ENCODE results near the gene ILKAP.

ILKAP gene

GRCh38 chr2:238133499-238134392 lies 69.7 kb downstream of the ILKAP start:
- DNase-seq, result no peak

- no peak for DNase-seq
Observed at GRCh38 chr2:238132463-238133450, 70.7 kb downstream of the ILKAP start.

GRCh38 chr2:238131761-238132462 lies 71.6 kb downstream of the ILKAP start:
- DNase-seq, result no peak

GRCh38 chr2:238130696-238131628 lies 72.5 kb downstream of the ILKAP start:
- no peak for DNase-seq

- DNase-seq, result no peak
Observed at GRCh38 chr2:238130111-238130695, 73.3 kb downstream of the ILKAP start.

- DNase-seq, result no peak
Observed at GRCh38 chr2:238129166-238130010, 74.1 kb downstream of the ILKAP start.

- no peak for DNase-seq
Observed at GRCh38 chr2:238128534-238129001, 74.9 kb downstream of the ILKAP start.

- DNase-seq, result no peak
Observed at GRCh38 chr2:238128061-238128440, 75.4 kb downstream of the ILKAP start.

- no peak for DNase-seq
Observed at GRCh38 chr2:238127165-238128060, 76.1 kb downstream of the ILKAP start.

GRCh38 chr2:238126775-238127164 lies 76.7 kb downstream of the ILKAP start:
- no peak for DNase-seq

- no peak for DNase-seq
Observed at GRCh38 chr2:238126338-238126737, 77.2 kb downstream of the ILKAP start.

GRCh38 chr2:238125127-238125885 lies 78.2 kb downstream of the ILKAP start:
- no peak for DNase-seq

GRCh38 chr2:238124488-238125126 lies 78.9 kb downstream of the ILKAP start:
- no peak for DNase-seq

GRCh38 chr2:238123991-238124470 lies 79.5 kb downstream of the ILKAP start:
- DNase-seq, result no peak

- DNase-seq, result no peak
Observed at GRCh38 chr2:238123218-238123971, 80.1 kb downstream of the ILKAP start.

- no peak for DNase-seq
Observed at GRCh38 chr2:238122287-238123217, 80.9 kb downstream of the ILKAP start.

All from inflammatory macrophage treated with lipopolysaccharide for 4 hours (primary cell).